ENCODE measurements around the gene CX3CL1. TPM values are rescaled to one million over a fixed set of nuclear protein-coding genes. Genes with fewer than 3 reads are reported as not detected.
"Not testable (repeated sequence)": the region's sequence is repeated elsewhere in the genome, so short reads cannot be mapped to it uniquely, and the experiment has no call there.

Gene CX3CL1
- polyA plus RNA-seq, 1 experiment: 0.02 TPM

- no peak for TF ChIP-seq CTCF (IDR thresholded peaks at IDR 0.05; ENCODE audit: insufficient read depth, low read depth, low read length)
- no peak overlapping the region for H3K4me3 ChIP-seq (ENCODE audit: low read depth, low read length)
- ChIA-PET CTCF (interaction anchor here (1.0 to 1.9 kb wide), 4 partner anchors 8 to 50 kb away, joined by 3 to 5 read pairs (median 4); no protein-coding TSS in a partner anchor), POLR2A (no interaction called here)
- H3K36me3 ChIP-seq (ENCODE audit: control insufficient read depth, insufficient read depth, low read length): no peaks in the 10 kb centered on the region
- peaks cover 25% of the 10 kb centered on the region for H3K27me3 ChIP-seq (ENCODE audit: control insufficient read depth, insufficient read depth, low read length)
- no peak for DNase-seq (ENCODE audit: low read depth)
Measured at GRCh38 chr16:57373117-57373947, 1.0 kb downstream of the CX3CL1 start.

- no peaks in the 10 kb centered on the region for H3K36me3 ChIP-seq (ENCODE audit: control insufficient read depth, insufficient read depth, low read length)
- no peak overlapping the region for H3K4me3 ChIP-seq (ENCODE audit: low read depth, low read length)
- DNase-seq (ENCODE audit: low read depth): no peak
- ChIA-PET CTCF (interaction anchor here (1.0 kb wide), 1 partner anchor 49 kb away, joined by 3 read pairs; no protein-coding TSS in a partner anchor), POLR2A (no interaction called here)
- no peak for TF ChIP-seq CTCF (IDR thresholded peaks at IDR 0.05; ENCODE audit: insufficient read depth, low read depth, low read length)
- peaks cover 25% of the 10 kb centered on the region for H3K27me3 ChIP-seq (ENCODE audit: control insufficient read depth, insufficient read depth, low read length)
Measured at GRCh38 chr16:57374067-57374534, 1.8 kb downstream of the CX3CL1 start.

- peaks cover 21% of the 10 kb centered on the region for H3K27me3 ChIP-seq (ENCODE audit: control insufficient read depth, insufficient read depth, low read length)
- H3K4me3 ChIP-seq (ENCODE audit: low read depth, low read length); H3K36me3 ChIP-seq (ENCODE audit: control insufficient read depth, insufficient read depth, low read length); DNase-seq (ENCODE audit: low read depth); POLR2A ChIA-PET: not testable (repeated sequence)
- CTCF ChIA-PET: interaction anchor here (1.6 kb wide), 1 partner anchor 43 kb away, joined by 7 read pairs; no protein-coding TSS in a partner anchor
Measured at GRCh38 chr16:57374925-57375465, 2.7 kb downstream of the CX3CL1 start.

- no peak overlapping the region for H3K4me3 ChIP-seq (ENCODE audit: low read depth, low read length)
- peaks cover 19% of the 10 kb centered on the region for H3K27me3 ChIP-seq (ENCODE audit: control insufficient read depth, insufficient read depth, low read length)
- TF ChIP-seq CTCF (IDR thresholded peaks at IDR 0.05; ENCODE audit: insufficient read depth, low read depth, low read length): no peak
- ChIA-PET POLR2A (no interaction called here), CTCF (interaction anchor here (1.6 to 1.7 kb wide), 2 partner anchors 41 to 77 kb away, joined by 5 to 7 read pairs; no protein-coding TSS in a partner anchor)
- H3K36me3 ChIP-seq (ENCODE audit: control insufficient read depth, insufficient read depth, low read length): no peaks in the 10 kb centered on the region
- DNase-seq (ENCODE audit: low read depth): no peak
Measured at GRCh38 chr16:57376313-57376818, 4.1 kb downstream of the CX3CL1 start.

- CTCF ChIA-PET: interaction anchor here (0.8 to 2.1 kb wide), 4 partner anchors 10 to 78 kb away, joined by 3 to 8 read pairs (median 4); no protein-coding TSS in a partner anchor
Measured at GRCh38 chr16:57377080-57377841, 5.0 kb downstream of the CX3CL1 start.

More at GRCh38 chr16:57377080-57377841, 5.0 kb downstream of the CX3CL1 start:
- peaks cover 13% of the 10 kb centered on the region for H3K27me3 ChIP-seq (ENCODE audit: control insufficient read depth, insufficient read depth, low read length)
- no peak for DNase-seq (ENCODE audit: low read depth)
- no peaks in the 10 kb centered on the region for H3K36me3 ChIP-seq (ENCODE audit: control insufficient read depth, insufficient read depth, low read length)
- POLR2A ChIA-PET: no interaction called here
- H3K4me3 ChIP-seq (ENCODE audit: low read depth, low read length): no peak overlapping the region
- no peak for TF ChIP-seq CTCF (IDR thresholded peaks at IDR 0.05; ENCODE audit: insufficient read depth, low read depth, low read length)

Data from BJ (cell line).